Measurements from ENCODE around the gene PSRC1. TPM values are rescaled to one million over a fixed set of nuclear protein-coding genes. Genes with fewer than 3 reads are reported as not detected.

PSRC1 gene
- polyA plus RNA-seq, 1 donor, result 11.9 TPM

- DNase-seq (ENCODE audit: low read depth), result no peak
Observed at GRCh38 chr1:109247401-109248365, 35.3 kb downstream of the PSRC1 start.

GRCh38 chr1:109246141-109246551, 36.8 kb downstream of the PSRC1 start:
- DNase-seq (ENCODE audit: low read depth), result no peak

DNA sequence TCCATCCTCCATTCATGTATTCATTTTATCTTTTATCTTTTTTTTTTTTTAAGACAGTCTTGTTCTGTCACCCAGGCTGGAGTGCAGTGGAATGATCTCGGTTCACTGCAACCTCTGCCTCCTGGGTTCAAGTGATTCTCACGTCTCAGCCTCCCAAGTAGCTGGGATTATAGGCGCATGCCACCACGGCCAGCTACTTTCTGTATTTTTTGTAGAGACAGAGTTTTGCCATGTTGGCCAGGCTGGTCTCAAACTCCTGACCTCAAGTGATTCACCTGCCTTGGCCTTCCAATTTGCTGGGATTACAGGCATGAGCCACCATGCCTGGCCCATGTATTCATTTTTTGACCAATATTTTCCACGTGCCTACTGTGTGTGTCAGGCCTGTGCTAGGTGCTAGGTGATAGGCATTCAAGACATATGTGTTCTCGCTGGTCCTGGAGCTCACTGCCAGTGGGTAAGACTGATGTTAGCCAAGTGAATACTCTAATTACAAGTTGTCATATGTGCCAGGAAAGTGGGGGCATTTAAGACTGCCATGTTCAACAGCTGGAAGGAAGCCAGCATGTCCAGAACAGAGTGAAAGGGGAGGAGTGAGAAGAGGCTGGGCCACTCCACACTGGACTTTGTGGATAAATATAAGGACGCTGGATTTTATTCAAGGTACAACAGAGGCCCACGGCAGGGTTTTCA, 38.9 kb downstream of the PSRC1 start:
- DNase-seq (ENCODE audit: low read depth), result no peak

GRCh38 chr1:109243221-109243620, 39.7 kb downstream of the PSRC1 start:
- no peak for DNase-seq (ENCODE audit: low read depth)

GRCh38 chr1:109242387-109242786, 40.6 kb downstream of the PSRC1 start:
- DNase-seq (ENCODE audit: low read depth), result peak; percentile 20

DNA sequence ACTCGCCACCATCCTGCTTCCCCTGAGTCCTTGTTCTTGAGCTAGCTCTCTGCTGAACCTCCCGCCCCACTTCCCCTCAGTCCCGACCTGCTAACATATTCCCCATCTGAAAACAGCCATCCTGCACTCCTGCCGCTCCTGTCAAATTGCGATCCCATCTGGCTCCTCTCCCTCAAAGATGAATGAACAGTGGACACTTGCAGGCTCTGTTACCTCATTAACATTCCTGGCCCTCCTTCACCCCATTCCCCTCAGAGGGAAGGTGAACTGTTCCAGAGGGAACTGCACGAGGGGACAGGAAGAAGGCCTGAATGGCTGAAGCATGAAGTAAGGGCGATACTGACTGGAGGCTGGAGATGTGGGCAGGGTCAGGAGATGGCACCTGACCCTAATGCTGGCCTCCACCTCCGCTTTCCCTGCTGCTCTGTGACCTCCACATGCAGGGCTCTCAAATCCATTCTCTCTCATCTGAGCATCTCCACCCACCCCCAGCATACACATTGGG, 41.1 kb downstream of the PSRC1 start:
- no peak for DNase-seq (ENCODE audit: low read depth)

- no peak for DNase-seq (ENCODE audit: low read depth)
Observed at GRCh38 chr1:109241344-109241743, 41.6 kb downstream of the PSRC1 start.

DNA sequence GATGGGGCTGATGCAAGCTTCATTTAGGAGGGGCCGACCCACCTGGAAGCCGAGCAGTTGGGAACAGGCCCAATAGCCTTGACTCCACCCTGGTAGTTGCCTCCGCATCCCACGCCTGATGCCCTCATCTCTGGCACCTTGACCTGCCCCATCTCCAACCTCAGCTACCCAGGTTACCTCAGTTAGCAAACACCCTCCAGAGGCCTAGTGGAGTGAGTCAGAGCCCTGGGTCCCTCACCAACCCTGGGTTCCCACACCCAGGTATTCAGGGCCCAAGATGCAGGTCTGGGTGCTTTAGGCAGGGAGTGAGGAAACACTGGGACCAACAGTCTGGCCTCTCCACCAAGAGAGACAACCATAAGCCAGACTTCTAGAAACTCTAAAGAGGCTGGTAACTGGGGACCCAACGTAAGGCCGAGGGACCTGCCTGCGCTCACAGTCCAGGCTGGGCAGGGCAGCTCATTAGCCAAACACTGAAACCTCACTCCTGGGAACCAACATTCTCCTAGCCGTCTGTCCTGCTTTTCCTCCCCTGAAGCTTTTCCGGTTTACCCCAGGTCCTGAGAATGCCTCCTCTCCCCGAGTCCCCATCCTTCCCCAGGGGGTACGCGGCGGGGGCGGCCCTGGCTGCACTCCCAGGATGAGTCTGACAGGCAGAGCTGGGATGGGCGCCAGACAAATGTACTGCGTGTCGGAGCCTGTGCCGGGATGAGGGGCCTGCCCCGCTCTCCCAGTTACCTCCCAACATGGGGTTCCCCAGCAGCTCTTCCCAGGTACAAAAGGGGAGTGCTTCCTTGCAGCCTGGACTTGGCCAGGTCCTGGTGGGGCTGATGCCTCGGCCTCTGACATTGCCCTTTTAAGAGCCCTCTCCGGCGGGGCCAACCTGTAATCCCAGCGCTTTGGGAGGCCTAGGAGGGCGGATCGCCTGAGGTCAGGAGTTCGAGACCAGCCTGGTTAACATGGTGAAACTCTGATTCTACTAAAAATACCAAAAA, 42.5 kb downstream of the PSRC1 start:
- DNase-seq (ENCODE audit: low read depth), result no peak

DNA sequence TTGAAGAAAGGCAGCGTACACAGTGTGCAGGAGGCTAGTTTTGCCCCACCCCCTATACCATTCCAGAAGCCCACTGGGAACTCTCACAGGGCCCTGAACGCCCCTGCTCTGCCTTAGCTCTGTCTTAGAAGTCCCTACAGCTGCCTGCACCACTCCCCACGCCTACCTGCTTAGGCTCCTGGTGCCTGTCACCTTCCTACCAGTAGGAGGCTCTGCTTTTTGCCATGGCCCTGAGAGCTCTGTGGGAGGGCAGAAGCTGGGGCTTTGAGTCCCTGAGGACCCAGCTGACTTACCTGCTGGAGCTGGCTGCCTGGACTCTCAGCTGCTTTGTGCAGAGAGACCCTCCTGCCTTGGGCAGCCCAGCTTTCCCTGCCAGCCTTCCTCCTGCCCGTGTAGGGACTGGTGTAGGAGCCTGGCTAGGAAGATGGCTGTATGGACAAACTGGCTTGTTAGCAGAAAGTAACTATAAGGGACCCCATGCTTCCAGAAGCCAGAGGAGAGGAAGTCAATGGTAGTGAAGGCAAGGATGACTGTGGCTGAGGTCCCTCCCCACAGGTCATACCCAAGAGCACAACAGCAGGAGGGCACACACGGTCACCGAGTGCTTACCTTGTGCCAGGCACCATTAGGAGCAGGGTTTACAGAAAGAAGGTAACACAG, 43.4 kb downstream of the PSRC1 start:
- no peak for DNase-seq (ENCODE audit: low read depth)

GRCh38 chr1:109239047-109239408, 43.9 kb downstream of the PSRC1 start:
- no peak for DNase-seq (ENCODE audit: low read depth)

DNA sequence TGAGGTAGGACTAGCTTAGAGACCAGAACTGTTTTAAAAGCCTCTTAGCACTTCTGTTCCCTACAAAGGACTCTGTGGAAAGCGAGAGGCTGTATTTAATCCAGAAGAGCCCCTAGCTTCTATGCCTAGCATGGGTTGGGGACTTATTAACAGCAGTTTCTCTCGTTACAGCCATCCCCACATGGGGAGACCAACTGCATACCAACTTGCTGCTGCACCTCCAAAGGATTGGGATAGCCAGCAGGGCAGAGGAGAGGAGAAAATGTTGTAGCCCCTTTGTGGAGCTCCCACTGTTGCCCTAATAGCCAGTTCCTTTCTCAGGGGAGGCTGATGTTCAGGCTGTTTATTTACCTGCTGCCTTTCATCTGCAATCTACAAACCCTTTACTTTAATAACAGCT, 44.6 kb downstream of the PSRC1 start:
- DNase-seq (ENCODE audit: low read depth), result no peak

DNA sequence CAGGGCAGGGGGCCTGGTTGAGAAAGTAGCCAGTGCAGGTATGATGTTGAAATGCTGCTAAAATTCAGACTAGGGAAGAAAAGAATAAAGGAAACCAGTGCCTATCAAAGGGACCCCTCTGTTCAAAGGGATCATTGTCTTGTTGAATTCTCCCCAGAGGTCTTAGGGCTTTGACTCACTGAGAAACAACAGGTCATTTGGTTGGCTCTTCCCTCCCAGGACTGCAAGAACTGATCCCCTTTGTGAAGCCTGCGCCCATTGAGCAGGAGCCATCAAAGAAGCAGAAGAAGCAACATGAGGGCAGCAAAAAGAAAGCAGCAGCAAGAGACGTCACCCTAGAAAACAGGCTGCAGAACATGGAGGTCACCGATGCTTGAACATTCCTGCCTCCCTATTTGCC, 45.4 kb downstream of the PSRC1 start:
- DNase-seq (ENCODE audit: low read depth), result no peak

DNA sequence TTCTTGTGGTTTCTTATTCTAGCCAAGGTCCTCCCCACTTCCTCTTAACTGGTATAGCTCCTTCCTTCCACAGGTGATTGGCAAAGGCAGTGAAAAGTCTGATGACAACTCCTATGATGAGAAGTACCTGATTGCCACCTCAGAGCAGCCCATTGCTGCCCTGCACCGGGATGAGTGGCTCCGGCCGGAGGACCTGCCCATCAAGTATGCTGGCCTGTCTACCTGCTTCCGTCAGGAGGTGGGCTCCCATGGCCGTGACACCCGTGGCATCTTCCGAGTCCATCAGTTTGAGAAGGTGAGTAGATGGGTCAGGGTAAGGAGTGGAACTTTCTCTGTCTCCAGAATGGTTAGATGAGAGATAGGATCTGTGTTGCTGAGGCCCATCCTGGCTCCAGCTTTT, 47.8 kb downstream of the PSRC1 start:
- DNase-seq (ENCODE audit: low read depth), result no peak

DNA sequence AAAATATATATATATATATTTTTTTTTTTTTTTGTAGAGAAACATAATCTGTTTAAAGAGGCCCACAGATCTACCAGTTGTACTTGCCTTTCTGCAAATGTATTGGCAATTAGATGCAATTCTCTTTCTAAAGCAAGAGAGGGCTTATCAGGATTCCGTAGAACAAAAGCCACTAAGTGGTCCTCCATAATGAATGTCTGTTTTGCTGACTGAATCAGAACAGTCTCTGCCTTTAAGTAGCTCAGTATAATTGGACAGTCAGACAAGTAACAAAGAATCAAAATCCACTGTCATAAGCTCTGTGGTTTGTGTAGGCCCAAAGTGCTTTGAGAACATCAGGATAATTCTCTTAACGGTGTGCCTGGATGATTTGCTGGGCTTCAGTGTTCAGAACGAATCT, 51.9 kb downstream of the PSRC1 start:
- DNase-seq (ENCODE audit: low read depth), result no peak

Other genes starting within 250 kb of the PSRC1 start
- 13.0 TPM for gene WDR47, start 241.0 kb downstream of the PSRC1 start, polyA plus RNA-seq (ENCODE audit: insufficient read length)
- gene TAF13, start 207.1 kb downstream of the PSRC1 start, polyA plus RNA-seq (ENCODE audit: insufficient read length), result 37.8 TPM
- 37.6 TPM for gene TMEM167B, start 192.4 kb downstream of the PSRC1 start, polyA plus RNA-seq (ENCODE audit: insufficient read length)
- gene ELAPOR1, start 169.0 kb downstream of the PSRC1 start, polyA plus RNA-seq (ENCODE audit: insufficient read length), result 0.40 TPM
- gene SARS1, start 69.2 kb downstream of the PSRC1 start, polyA plus RNA-seq (ENCODE audit: insufficient read length), result 86.3 TPM
- 3.3 TPM for gene CELSR2, start 33.6 kb downstream of the PSRC1 start, polyA plus RNA-seq (ENCODE audit: insufficient read length)
- 1.2 TPM for gene MYBPHL, start 23.9 kb upstream of the PSRC1 start, polyA plus RNA-seq (ENCODE audit: insufficient read length)
- 30.7 TPM for gene SORT1, start 114.8 kb upstream of the PSRC1 start, polyA plus RNA-seq (ENCODE audit: insufficient read length)
- 65.7 TPM for gene PSMA5, start 143.3 kb upstream of the PSRC1 start, polyA plus RNA-seq (ENCODE audit: insufficient read length)
- gene SYPL2, start 183.4 kb upstream of the PSRC1 start, polyA plus RNA-seq (ENCODE audit: insufficient read length), result 304 TPM
- gene ATXN7L2, start 200.8 kb upstream of the PSRC1 start, polyA plus RNA-seq (ENCODE audit: insufficient read length), result 38.9 TPM
- 11.1 TPM for gene CYB561D1, start 210.9 kb upstream of the PSRC1 start, polyA plus RNA-seq (ENCODE audit: insufficient read length)
- gene AMIGO1, start 226.6 kb upstream of the PSRC1 start, polyA plus RNA-seq (ENCODE audit: insufficient read length), result 12.9 TPM